A673 (cell line): ENCODE results near the gene LARGE1. TPM values are rescaled to one million over a fixed set of nuclear protein-coding genes. Genes with fewer than 3 reads are reported as not detected.

Source experiments
- BruUV-seq: library from RNA; stranded (reverse); fragments of 400-500 nt; replicated peaks from 2 replicates; lab custom pipeline; 2021; lab: Mats Ljungman, UMichigan
- CTCF ChIA-PET: fragments of 300-600 bp; sonication (Branson Sonifier 250); formaldehyde crosslinking; loops from one replicate; lab custom pipeline; 2022; ENCODE audit warnings: antibody characterized with exemption; lab: Charles Lee
- POLR2A ChIA-PET: fragments of 300-600 bp; sonication (Branson Sonifier 250); formaldehyde crosslinking; loops from one replicate; lab custom pipeline; 2022; ENCODE audit warnings: antibody characterized with exemption; ENCODE audit not compliant: low non-redundant PET; lab: Charles Lee
- DNase-seq: peaks from one replicate; pipeline ENCODE4 v3.0.0-alpha.2; 2015; ENCODE audit warnings: low spot score
- H3K27ac ChIP-seq: fragments of 200-600 bp; sonication (generic); 2 replicates; pipeline ENCODE4 v1.5.1; 2016; ENCODE audit warnings: mixed run types, low read depth, mild to moderate bottlenecking, mixed read lengths, antibody characterized with exemption, low read length; ENCODE audit not compliant: poor library complexity, severe bottlenecking
- H3K27me3 ChIP-seq: fragments of 200-600 bp; sonication (generic); replicated peaks from 2 replicates; pipeline ENCODE4 v1.6.1; 2017; ENCODE audit warnings: mixed run types, low read depth, mild to moderate bottlenecking, mixed read lengths, antibody characterized with exemption, low read length; ENCODE audit not compliant: insufficient read depth, poor library complexity
- H3K36me3 ChIP-seq: fragments of 200-600 bp; sonication (generic); 2 replicates; pipeline ENCODE4 v1.6.1; 2016; ENCODE audit warnings: mixed run types, mild to moderate bottlenecking, mixed read lengths, antibody characterized with exemption, low read length; ENCODE audit not compliant: insufficient read depth, poor library complexity, severe bottlenecking
- H3K4me1 ChIP-seq: fragments of 200-600 bp; sonication (generic); 2 replicates; pipeline ENCODE4 v1.6.1; 2017; ENCODE audit warnings: mixed run types, mild to moderate bottlenecking, mixed read lengths, antibody characterized with exemption, low read length; ENCODE audit not compliant: insufficient read depth, poor library complexity, severe bottlenecking
- H3K4me3 ChIP-seq: fragments of 200-600 bp; sonication (generic); 2 replicates; pipeline ENCODE4 v1.5.1; 2016; ENCODE audit warnings: low read depth, mixed run types, mild to moderate bottlenecking, mixed read lengths, low read length; ENCODE audit not compliant: poor library complexity, severe bottlenecking
- H3K9me3 ChIP-seq: fragments of 200-600 bp; sonication (generic); 2 replicates; pipeline ENCODE4 v1.6.1; 2016; ENCODE audit warnings: mixed run types, low read depth, mild to moderate bottlenecking, mixed read lengths, antibody characterized with exemption, low read length; ENCODE audit not compliant: poor library complexity, severe bottlenecking
- CTCF ChIP-seq: fragments of 300-800, 200-600 bp; sonication (generic); conservative IDR thresholded peaks from 2 replicates; pipeline ENCODE4 v1.5.1; 2017; ENCODE audit warnings: low read depth, mild to moderate bottlenecking, antibody characterized with exemption, low read length, moderate library complexity, mixed read lengths
- EZH2 ChIP-seq: fragments of 200-600 bp; sonication (generic); IDR thresholded peaks from 2 replicates; pipeline ENCODE4 v1.6.1; 2017; ENCODE audit warnings: borderline replicate concordance, low read depth, mild to moderate bottlenecking, mixed read lengths, antibody characterized with exemption, low read length; ENCODE audit not compliant: poor library complexity, severe bottlenecking
- intact Hi-C: fragments of 100-400 bp; cut with micrococcal nuclease; formaldehyde crosslinking; loops from one replicate; pipeline ENCODE4 v1.10.0; 2022; ENCODE audit not compliant: unreplicated experiment
- total RNA-seq: library from RNA; stranded (reverse); gene quantifications from 2 replicates; pipeline ENCODE4 v1.2.3, GENCODE V29; 2021

LARGE1 gene
- total RNA-seq, 1 experiment from 2014 or later, result not detected

GRCh38 chr22:33427461-33427860 is 492.8 kb downstream of the LARGE1 start:
- no peak overlapping the region for H3K27ac ChIP-seq
- DNase-seq, result no peak
- ChIA-PET POLR2A (no interaction called here), CTCF (no interaction called here)
- no peaks in the 10 kb centered on the region for H3K27me3 ChIP-seq
- TF ChIP-seq CTCF, result no peak
- no peak for TF ChIP-seq EZH2
- H3K4me3 ChIP-seq, result no peak overlapping the region
- no peaks in the 10 kb centered on the region for H3K9me3 ChIP-seq
- H3K4me1 ChIP-seq, result no peaks in the 10 kb centered on the region
- H3K36me3 ChIP-seq, result no peaks in the 10 kb centered on the region
- no TSS peak for BruUV-seq
- intact Hi-C loops, result no loop called here

DNA sequence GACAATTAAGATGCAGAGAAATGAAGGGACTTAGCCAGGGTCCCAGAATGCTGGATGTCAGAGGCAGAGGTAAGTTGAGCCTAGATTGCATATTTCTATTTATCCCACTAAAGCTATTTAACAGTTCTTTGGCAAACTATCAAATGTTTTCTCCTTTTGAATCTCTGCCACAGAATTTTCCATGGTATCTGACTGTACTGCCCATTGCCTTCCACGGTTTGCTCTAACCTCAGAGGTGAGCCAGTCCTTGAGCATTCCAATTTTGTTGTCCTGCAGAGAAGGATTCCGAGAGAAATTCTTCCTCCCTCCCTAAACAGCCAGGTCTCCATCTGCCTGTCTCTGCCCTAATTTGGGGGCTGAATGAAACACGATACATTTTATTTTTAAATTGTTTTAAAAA is 493.8 kb downstream of the LARGE1 start:
- Histone ChIP-seq H3K36me3 (no peaks in the 10 kb centered on the region), H3K4me3 (no peak overlapping the region), H3K4me1 (no peaks in the 10 kb centered on the region), H3K27me3 (no peaks in the 10 kb centered on the region), H3K27ac (no peak overlapping the region), H3K9me3 (no peaks in the 10 kb centered on the region)
- no TSS peak for BruUV-seq
- intact Hi-C loops, result no loop called here
- POLR2A ChIA-PET, result no interaction called here
- CTCF ChIA-PET, result no interaction called here
- no peak for DNase-seq
- no peak for TF ChIP-seq EZH2
- no peak for TF ChIP-seq CTCF

GRCh38 chr22:33421859-33422258 is 498.4 kb downstream of the LARGE1 start:
- Histone ChIP-seq H3K27ac (no peak overlapping the region), H3K27me3 (no peaks in the 10 kb centered on the region), H3K4me3 (no peak overlapping the region), H3K36me3 (no peaks in the 10 kb centered on the region), H3K4me1 (no peaks in the 10 kb centered on the region), H3K9me3 (peaks cover 13% of the 10 kb centered on the region)
- TF ChIP-seq EZH2, result no peak
- no peak for TF ChIP-seq CTCF
- BruUV-seq, result no TSS peak
- ChIA-PET CTCF (no interaction called here), POLR2A (no interaction called here)
- no peak for DNase-seq
- intact Hi-C loops, result no loop called here
